ENCODE measurements around the gene PEX14.

The PEX14 gene

DNA sequence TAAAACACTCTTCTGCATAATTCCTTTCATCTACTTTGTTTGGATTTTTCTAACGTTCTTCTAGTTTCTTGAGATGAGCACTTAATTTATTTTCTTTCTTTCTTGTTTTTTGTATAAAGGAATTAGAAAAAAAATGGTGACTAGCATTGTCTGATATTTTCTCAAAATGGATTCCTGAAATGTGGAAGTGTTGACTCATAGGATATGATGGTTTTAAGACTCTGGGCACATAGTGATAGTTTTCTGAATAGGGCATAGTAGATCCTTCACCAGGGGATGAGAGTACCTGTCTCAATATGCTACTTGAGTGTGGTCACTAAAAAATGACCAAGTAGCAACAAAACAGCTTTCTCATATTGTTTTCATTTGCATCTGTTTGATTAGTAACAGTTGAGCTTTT, 100.9 kb downstream of the PEX14 start:
- no peak overlapping the region for H3K27ac ChIP-seq
- CTCF ChIA-PET = interaction anchor here (0.8 kb wide), 1 partner anchor 366 kb away, joined by 3 read pairs; no protein-coding TSS in a partner anchor
- POLR2A ChIA-PET (ENCODE audit: low non-redundant PET) = no interaction called here
- TF ChIP-seq CTCF (conservative IDR thresholded peaks at IDR 0.05; ENCODE audit: low read depth) = no peak
- DNase-seq (ENCODE audit: low spot score) = peak; percentile 72

- CTCF ChIA-PET = interaction anchor here (0.7 kb wide), 1 partner anchor 30 kb away, joined by 4 read pairs; no protein-coding TSS in a partner anchor
- no peak for DNase-seq (ENCODE audit: low spot score)
- POLR2A ChIA-PET (ENCODE audit: low non-redundant PET) = no interaction called here
- no peak overlapping the region for H3K27ac ChIP-seq
- no peak for TF ChIP-seq CTCF (conservative IDR thresholded peaks at IDR 0.05; ENCODE audit: low read depth)
Observed at GRCh38 chr1:10578070-10578469, 103.3 kb downstream of the PEX14 start.

DNA sequence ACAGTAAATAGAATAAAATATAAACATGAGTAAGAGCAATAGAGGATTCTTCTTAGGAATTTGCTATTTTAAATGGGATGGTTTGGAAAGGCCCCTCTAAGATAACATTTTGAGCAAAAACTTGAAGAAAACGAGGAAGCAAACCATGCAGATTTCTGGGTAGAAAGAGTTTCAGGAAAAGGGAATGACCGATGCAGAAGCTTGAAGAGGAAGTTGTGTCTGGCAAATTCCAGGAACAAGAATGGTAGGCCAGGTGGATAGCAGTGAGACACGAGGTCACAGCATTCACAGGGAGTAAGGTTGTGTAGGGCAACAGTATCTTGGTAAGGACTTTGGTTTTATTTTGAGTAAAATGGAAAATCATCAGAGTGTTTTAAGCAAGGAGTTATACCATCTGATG, 108.9 kb downstream of the PEX14 start:
- no peak for TF ChIP-seq CTCF (conservative IDR thresholded peaks at IDR 0.05; ENCODE audit: low read depth)
- ChIA-PET CTCF (interaction anchor here (0.6 to 1.6 kb wide), 2 partner anchors 89 to 448 kb away, joined by 3 read pairs; no protein-coding TSS in a partner anchor), POLR2A (ENCODE audit: low non-redundant PET) (no interaction called here)
- DNase-seq (ENCODE audit: low spot score) = no peak
- no peak overlapping the region for H3K27ac ChIP-seq

DNA sequence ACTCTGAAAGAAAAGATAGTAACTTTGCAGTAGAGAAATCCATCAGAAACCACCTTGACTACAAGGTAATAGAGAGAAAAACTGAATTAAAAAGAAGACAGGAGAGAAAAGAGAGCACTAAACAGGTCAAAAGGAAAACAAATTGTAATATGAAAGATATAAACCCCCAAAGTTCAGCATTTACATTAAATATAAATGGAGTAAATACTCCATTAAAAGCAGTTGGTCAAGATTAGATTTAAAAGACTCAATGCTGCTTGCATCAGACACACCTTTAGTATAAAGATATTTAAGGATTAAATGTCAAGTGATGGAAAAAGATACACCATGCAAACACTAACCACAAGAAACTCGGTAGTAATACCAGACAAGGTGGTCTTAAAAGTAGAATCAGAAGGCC, 110.5 kb downstream of the PEX14 start:
- no peak for TF ChIP-seq CTCF (conservative IDR thresholded peaks at IDR 0.05; ENCODE audit: low read depth)
- ChIA-PET CTCF (interaction anchor here (0.7 kb wide), 1 partner anchor 372 kb away, joined by 3 read pairs; no protein-coding TSS in a partner anchor), POLR2A (ENCODE audit: low non-redundant PET) (no interaction called here)
- no peak overlapping the region for H3K27ac ChIP-seq
- no peak for DNase-seq (ENCODE audit: low spot score)

- TF ChIP-seq CTCF (conservative IDR thresholded peaks at IDR 0.05; ENCODE audit: low read depth) = no peak
- ChIA-PET POLR2A (ENCODE audit: low non-redundant PET) (no interaction called here), CTCF (no interaction called here)
- H3K27ac ChIP-seq = no peak overlapping the region
- no peak for DNase-seq (ENCODE audit: low spot score)
Observed at GRCh38 chr1:10586125-10586524, 111.4 kb downstream of the PEX14 start.

DNA sequence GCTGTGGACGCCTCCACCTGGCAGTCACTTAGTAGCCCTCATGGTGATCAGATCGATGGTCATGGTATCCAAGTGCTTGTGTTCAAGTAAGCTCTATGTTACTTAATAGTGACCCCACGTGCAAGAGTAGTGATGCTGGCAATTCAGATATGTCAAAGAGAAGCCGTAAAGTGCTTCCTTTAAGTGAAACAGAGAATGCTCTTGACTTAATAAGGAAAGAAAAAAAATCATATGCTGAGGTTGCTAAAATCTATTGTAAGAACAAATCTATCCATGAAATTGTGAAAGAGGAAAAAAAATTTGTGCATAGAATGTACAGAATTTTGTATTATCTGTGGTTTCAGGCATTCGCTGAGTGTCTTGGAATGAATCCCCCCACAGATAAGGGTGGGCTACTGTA, 113.9 kb downstream of the PEX14 start:
- no peak overlapping the region for H3K27ac ChIP-seq
- ChIA-PET POLR2A (ENCODE audit: low non-redundant PET) (no interaction called here), CTCF (no interaction called here)
- no peak for TF ChIP-seq CTCF (conservative IDR thresholded peaks at IDR 0.05; ENCODE audit: low read depth)
- DNase-seq (ENCODE audit: low spot score) = no peak

- no peak for TF ChIP-seq CTCF (conservative IDR thresholded peaks at IDR 0.05; ENCODE audit: low read depth)
- no peak for DNase-seq (ENCODE audit: low spot score)
- ChIA-PET POLR2A (ENCODE audit: low non-redundant PET) (no interaction called here), CTCF (interaction anchor here (0.6 kb wide), 1 partner anchor 1196 kb away, joined by 4 read pairs; no protein-coding TSS in a partner anchor)
- no peak overlapping the region for H3K27ac ChIP-seq
Observed at GRCh38 chr1:10589074-10589473, 114.3 kb downstream of the PEX14 start.

Data from RWPE1 (cell line).